PC-3 (cell line): ENCODE data around the gene TRABD. TPM values are rescaled to one million over a fixed set of nuclear protein-coding genes. Genes with fewer than 3 reads are reported as not detected.

Experiments
- ATAC-seq: fragments of 200-7000 bp; cut with Tn5 transposase; 2 replicates; pipeline ENCODE4 v1.9.1; 2020; ENCODE audit warnings: mild to moderate bottlenecking, moderate library complexity
- BruUV-seq: library from RNA; stranded (reverse); fragments of 400-500 nt; replicated peaks from 2 replicates; lab custom pipeline; 2021; lab: Mats Ljungman, UMichigan
- CTCF ChIA-PET: fragments of 300-600 bp; sonication (Branson Sonifier 250); formaldehyde crosslinking; loops from one replicate; lab custom pipeline; 2022; ENCODE audit warnings: antibody characterized with exemption; lab: Charles Lee
- POLR2A ChIA-PET: fragments of 300-600 bp; sonication (Branson Sonifier 250); formaldehyde crosslinking; loops from one replicate; lab custom pipeline; 2022; ENCODE audit warnings: antibody characterized with exemption; ENCODE audit not compliant: unreplicated experiment; lab: Charles Lee
- DNase-seq: peaks from one replicate; pipeline ENCODE4 v3.0.0-alpha.2; 2015
- H2AFZ ChIP-seq: fragments of 300-600 bp; sonication (generic); 2 replicates; pipeline ENCODE4 v1.6.0; 2016; ENCODE audit warnings: antibody characterized with exemption, low read length
- H3F3A ChIP-seq: fragments of 300-600 bp; sonication (generic); one replicate; pipeline ENCODE4 v1.6.0; 2017; ENCODE audit warnings: antibody characterized with exemption, low read length, control low read depth, mild to moderate bottlenecking; ENCODE audit not compliant: unreplicated experiment
- H3K27ac ChIP-seq: fragments of 300-600 bp; sonication (generic); 2 replicates; pipeline ENCODE4 v1.5.1; 2016; ENCODE audit warnings: mild to moderate bottlenecking, low read length
- H3K27me3 ChIP-seq: fragments of 300-600 bp; sonication (generic); 2 replicates; pipeline ENCODE4 v1.6.1; 2016; ENCODE audit warnings: low read length, mixed read lengths
- H3K36me3 ChIP-seq: fragments of 300-600 bp; sonication (generic); 2 replicates; pipeline ENCODE4 v1.6.1; 2016; ENCODE audit warnings: low read depth, mixed run types, low read length, mixed read lengths
- H3K4me1 ChIP-seq: fragments of 300-600 bp; sonication (generic); 2 replicates; pipeline ENCODE4 v1.5.1; 2016; ENCODE audit warnings: low read length; ENCODE audit not compliant: insufficient read depth
- H3K4me2 ChIP-seq: fragments of 300-600 bp; sonication (generic); 2 replicates; pipeline ENCODE4 v1.6.0; 2016; ENCODE audit warnings: low read length
- H3K4me3 ChIP-seq: fragments of 300-600 bp; sonication (generic); 2 replicates; pipeline ENCODE4 v1.5.1; 2016; ENCODE audit warnings: mild to moderate bottlenecking, low read length, mixed read lengths
- H3K79me2 ChIP-seq: fragments of 300-600 bp; sonication (generic); 2 replicates; pipeline ENCODE4 v1.6.1; 2017; ENCODE audit warnings: low read length, mixed read lengths
- H3K9ac ChIP-seq: fragments of 300-600 bp; sonication (generic); 2 replicates; pipeline ENCODE4 v1.6.0; 2016; ENCODE audit warnings: mild to moderate bottlenecking, low read length
- H3K9me2 ChIP-seq: fragments of 300-600 bp; sonication (generic); replicated peaks from 2 replicates; pipeline ENCODE4 v1.6.1; 2016; ENCODE audit warnings: mixed run types, low read length, mixed read lengths
- H3K9me3 ChIP-seq: fragments of 300-600 bp; sonication (generic); 2 replicates; pipeline ENCODE4 v1.6.1; 2016; ENCODE audit warnings: low read length, mixed read lengths
- H4K20me1 ChIP-seq: fragments of 300-600 bp; sonication (generic); 2 replicates; pipeline ENCODE4 v1.6.1; 2016; ENCODE audit warnings: low read length, mixed read lengths
- EZH2 ChIP-seq: fragments of 300-600 bp; sonication (generic); IDR thresholded peaks from one replicate; pipeline ENCODE4 v1.6.1; 2017; ENCODE audit warnings: antibody characterized with exemption, mild to moderate bottlenecking, low read length; ENCODE audit not compliant: unreplicated experiment
- EZH2phosphoT487 ChIP-seq: fragments of 300-600 bp; sonication (generic); IDR thresholded peaks from 2 replicates; pipeline ENCODE4 v1.6.1; 2018; ENCODE audit warnings: mild to moderate bottlenecking, antibody characterized with exemption, low read length, borderline replicate concordance
- intact Hi-C: fragments of 100-400 bp; cut with micrococcal nuclease; formaldehyde crosslinking; loops from 2 replicates; pipeline ENCODE4 v1.9.0; 2023
- total RNA-seq: library from RNA; depleted of rRNA; stranded (reverse); fragments of >200 nt; gene quantifications from 2 replicates; pipeline ENCODE4 v1.2.3, GENCODE V29; 2014
- TF ChIP-seq, protein P1 (sequence below): fragments of 300-600 bp; sonication (generic); conservative IDR thresholded peaks from 2 replicates; pipeline ENCODE4 v1.5.1; 2017; ENCODE audit warnings: antibody characterized with exemption, low read depth, mild to moderate bottlenecking, low read length

TRABD gene
- total RNA-seq, 1 experiment from 2014 or later, result 53.4 TPM

GRCh38 chr22:50229370-50229769 is 43.7 kb downstream of the TRABD start:
- Histone ChIP-seq H2AFZ (no peak overlapping the region), H3K4me3 (no peak overlapping the region), H3K4me1 (no peaks in the 10 kb centered on the region), H3K9ac (no peak overlapping the region), H4K20me1 (no peaks in the 10 kb centered on the region), H3K4me2 (no peak overlapping the region), H3K27ac (no peak overlapping the region), H3F3A (no peaks in the 10 kb centered on the region), H3K27me3 (no peaks in the 10 kb centered on the region), H3K36me3 (no peaks in the 10 kb centered on the region), H3K9me3 (no peaks in the 10 kb centered on the region), H3K9me2 (no peaks in the 10 kb centered on the region), H3K79me2 (no peaks in the 10 kb centered on the region)
- ChIA-PET POLR2A (no interaction called here), CTCF (no interaction called here)
- ATAC-seq (no peak), DNase-seq (no peak)
- intact Hi-C loops, result no loop called here
- BruUV-seq, result no TSS peak
- TF ChIP-seq EZH2phosphoT487 (no peak), EZH2 (no peak)
- TF ChIP-seq, protein P1, sequence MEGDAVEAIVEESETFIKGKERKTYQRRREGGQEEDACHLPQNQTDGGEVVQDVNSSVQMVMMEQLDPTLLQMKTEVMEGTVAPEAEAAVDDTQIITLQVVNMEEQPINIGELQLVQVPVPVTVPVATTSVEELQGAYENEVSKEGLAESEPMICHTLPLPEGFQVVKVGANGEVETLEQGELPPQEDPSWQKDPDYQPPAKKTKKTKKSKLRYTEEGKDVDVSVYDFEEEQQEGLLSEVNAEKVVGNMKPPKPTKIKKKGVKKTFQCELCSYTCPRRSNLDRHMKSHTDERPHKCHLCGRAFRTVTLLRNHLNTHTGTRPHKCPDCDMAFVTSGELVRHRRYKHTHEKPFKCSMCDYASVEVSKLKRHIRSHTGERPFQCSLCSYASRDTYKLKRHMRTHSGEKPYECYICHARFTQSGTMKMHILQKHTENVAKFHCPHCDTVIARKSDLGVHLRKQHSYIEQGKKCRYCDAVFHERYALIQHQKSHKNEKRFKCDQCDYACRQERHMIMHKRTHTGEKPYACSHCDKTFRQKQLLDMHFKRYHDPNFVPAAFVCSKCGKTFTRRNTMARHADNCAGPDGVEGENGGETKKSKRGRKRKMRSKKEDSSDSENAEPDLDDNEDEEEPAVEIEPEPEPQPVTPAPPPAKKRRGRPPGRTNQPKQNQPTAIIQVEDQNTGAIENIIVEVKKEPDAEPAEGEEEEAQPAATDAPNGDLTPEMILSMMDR, result no peak

DNA sequence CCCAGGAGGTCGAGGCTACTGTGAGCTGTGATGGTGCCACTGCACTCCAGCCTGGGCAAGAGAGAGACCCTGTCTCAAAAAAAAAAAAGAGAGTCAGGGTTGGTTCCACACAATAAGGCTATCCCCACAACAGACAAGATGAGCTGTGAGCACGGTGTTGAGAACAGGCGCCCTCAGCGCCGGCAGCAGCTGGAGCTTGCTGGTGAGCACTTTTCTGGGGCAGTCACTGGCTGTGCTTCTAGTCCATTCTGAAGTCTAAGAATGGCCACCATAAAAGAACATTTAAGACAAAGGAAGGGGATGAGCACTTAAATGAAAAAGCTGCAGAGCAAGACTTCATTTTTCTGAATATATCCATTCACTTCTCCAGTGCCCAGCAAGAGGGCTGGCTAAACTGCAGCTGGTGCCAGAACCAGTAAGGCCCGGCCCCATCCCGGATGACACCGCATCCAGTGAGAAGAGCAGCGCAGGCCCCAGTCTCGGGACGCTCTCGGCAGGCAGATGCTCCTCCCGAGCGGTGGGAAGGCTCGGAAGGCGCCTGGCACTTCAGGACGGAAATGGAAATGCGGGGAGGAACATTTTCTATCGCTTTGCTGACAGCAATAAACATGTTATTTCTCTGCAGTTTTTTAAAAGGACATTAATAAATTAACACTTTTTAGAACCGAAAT is 46.9 kb downstream of the TRABD start:
- ATAC-seq (no peak), DNase-seq (no peak)
- ChIA-PET POLR2A (no interaction called here), CTCF (no interaction called here)
- H3K4me2 ChIP-seq, result no peak overlapping the region
- H3K9me2 ChIP-seq, result no peaks in the 10 kb centered on the region
- no peaks in the 10 kb centered on the region for H3K27me3 ChIP-seq
- no peaks in the 10 kb centered on the region for H3K4me1 ChIP-seq
- no peak overlapping the region for H3K27ac ChIP-seq
- no peaks in the 10 kb centered on the region for H3K36me3 ChIP-seq
- peaks cover 28% of the 10 kb centered on the region for H3K79me2 ChIP-seq
- no peaks in the 10 kb centered on the region for H4K20me1 ChIP-seq
- no peak overlapping the region for H2AFZ ChIP-seq
- intact Hi-C loops, result no loop called here
- H3K9me3 ChIP-seq, result no peaks in the 10 kb centered on the region
- H3K4me3 ChIP-seq, result no peak overlapping the region
- TF ChIP-seq EZH2 (no peak), EZH2phosphoT487 (no peak)
- TF ChIP-seq, protein P1, result no peak
- no TSS peak for BruUV-seq
- H3K9ac ChIP-seq, result no peak overlapping the region
- H3F3A ChIP-seq, result no peaks in the 10 kb centered on the region

GRCh38 chr22:50233223-50233622 is 47.5 kb downstream of the TRABD start:
- Histone ChIP-seq H3K4me1 (no peaks in the 10 kb centered on the region), H3K9me2 (no peaks in the 10 kb centered on the region), H3K36me3 (no peaks in the 10 kb centered on the region), H2AFZ (no peak overlapping the region), H4K20me1 (no peaks in the 10 kb centered on the region), H3K79me2 (peaks cover 28% of the 10 kb centered on the region), H3K9ac (no peak overlapping the region), H3K4me2 (no peak overlapping the region), H3K4me3 (no peak overlapping the region), H3K27ac (no peak overlapping the region), H3F3A (no peaks in the 10 kb centered on the region), H3K9me3 (no peaks in the 10 kb centered on the region), H3K27me3 (no peaks in the 10 kb centered on the region)
- DNase-seq (no peak), ATAC-seq (no peak)
- CTCF ChIA-PET, result no interaction called here
- no TSS peak for BruUV-seq
- POLR2A ChIA-PET, result no interaction called here
- intact Hi-C loops, result no loop called here
- TF ChIP-seq, protein P1, result no peak
- TF ChIP-seq EZH2phosphoT487 (no peak), EZH2 (no peak)
